ENCODE measurements around the gene KCNMA1.
A peak's percentile ranks its signal among the peaks of the same experiment; 100 is the strongest.

KCNMA1 gene

GRCh38 chr10:76997631-76998030 is 640.0 kb downstream of the KCNMA1 start:
- DNase-seq (ENCODE audit: low read depth): no peak
- no peak for TF ChIP-seq CTCF (IDR thresholded peaks at IDR 0.05; ENCODE audit: control insufficient read depth, extremely low read depth, insufficient read depth)
- no peak overlapping the region for H3K4me3 ChIP-seq (ENCODE audit: low read depth, low read length)

GRCh38 chr10:76995023-76995422 is 642.6 kb downstream of the KCNMA1 start:
- TF ChIP-seq CTCF (IDR thresholded peaks at IDR 0.05; ENCODE audit: control insufficient read depth, extremely low read depth, insufficient read depth): no peak
- no peak for DNase-seq (ENCODE audit: low read depth)
- no peak overlapping the region for H3K4me3 ChIP-seq (ENCODE audit: low read depth, low read length)

DNA sequence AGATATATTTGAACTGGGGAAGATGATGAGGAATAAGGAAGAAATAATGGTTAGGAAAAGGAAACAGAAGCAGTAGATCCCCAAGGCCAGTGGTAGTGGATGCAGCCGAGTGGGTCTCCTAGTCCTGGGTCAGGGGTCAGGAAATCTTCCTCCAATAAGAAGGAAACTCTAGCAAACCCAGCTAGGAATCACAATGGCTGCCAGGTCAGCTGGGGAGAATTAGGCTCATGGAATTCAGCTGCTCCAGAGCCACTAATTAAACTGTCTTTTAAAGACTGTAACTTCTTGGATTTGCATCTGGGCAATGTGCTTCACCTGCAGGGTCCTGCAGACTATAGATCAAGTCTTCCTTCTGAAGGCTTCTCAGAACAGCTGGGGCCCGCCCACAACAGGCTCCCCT is 644.4 kb downstream of the KCNMA1 start:
- H3K4me3 ChIP-seq (ENCODE audit: low read depth, low read length): no peak overlapping the region
- DNase-seq (ENCODE audit: low read depth): no peak
- TF ChIP-seq CTCF (IDR thresholded peaks at IDR 0.05; ENCODE audit: control insufficient read depth, extremely low read depth, insufficient read depth): no peak

DNA sequence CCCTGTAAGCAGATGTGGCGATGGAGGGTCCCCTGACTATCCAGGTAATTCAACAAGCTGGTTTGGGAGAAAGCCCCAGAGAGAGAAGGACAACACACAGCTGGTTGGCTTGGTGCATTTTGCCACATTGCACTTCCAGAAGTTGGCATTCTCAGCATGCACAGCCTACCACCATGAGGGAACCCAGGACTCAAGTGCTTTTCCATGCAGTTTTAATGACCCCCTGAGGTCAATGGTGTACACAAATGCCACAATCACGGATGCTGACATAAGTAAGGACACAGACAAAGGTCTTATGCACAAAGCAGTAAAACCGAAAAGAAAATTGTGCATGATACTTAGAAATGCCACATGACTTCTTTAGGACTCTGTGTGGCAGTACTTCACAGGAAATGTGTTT is 645.1 kb downstream of the KCNMA1 start:
- no peak for TF ChIP-seq CTCF (IDR thresholded peaks at IDR 0.05; ENCODE audit: control insufficient read depth, extremely low read depth, insufficient read depth)
- DNase-seq (ENCODE audit: low read depth): no peak
- H3K4me3 ChIP-seq (ENCODE audit: low read depth, low read length): no peak overlapping the region

DNA sequence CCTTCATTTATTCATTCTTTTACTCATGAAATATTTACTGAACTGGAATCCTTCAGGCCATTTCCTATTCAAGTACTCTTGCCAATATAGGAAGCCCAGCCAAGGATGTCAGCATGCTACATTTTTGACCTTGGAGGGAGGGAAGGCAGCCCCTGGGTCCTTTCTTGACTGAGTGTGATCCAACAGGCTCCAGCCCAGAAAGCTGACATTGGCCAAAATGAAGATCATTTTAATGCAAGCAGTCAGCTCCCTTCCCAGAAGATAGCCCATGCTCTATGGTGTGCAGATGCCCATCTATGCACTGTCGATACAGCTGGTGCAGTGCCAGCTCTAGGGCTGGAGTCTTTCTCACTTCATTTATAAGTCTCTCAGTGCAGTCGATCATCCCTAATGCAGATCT is 646.0 kb downstream of the KCNMA1 start:
- H3K4me3 ChIP-seq (ENCODE audit: low read depth, low read length): no peak overlapping the region
- TF ChIP-seq CTCF (IDR thresholded peaks at IDR 0.05; ENCODE audit: control insufficient read depth, extremely low read depth, insufficient read depth): no peak
- no peak for DNase-seq (ENCODE audit: low read depth)

DNA sequence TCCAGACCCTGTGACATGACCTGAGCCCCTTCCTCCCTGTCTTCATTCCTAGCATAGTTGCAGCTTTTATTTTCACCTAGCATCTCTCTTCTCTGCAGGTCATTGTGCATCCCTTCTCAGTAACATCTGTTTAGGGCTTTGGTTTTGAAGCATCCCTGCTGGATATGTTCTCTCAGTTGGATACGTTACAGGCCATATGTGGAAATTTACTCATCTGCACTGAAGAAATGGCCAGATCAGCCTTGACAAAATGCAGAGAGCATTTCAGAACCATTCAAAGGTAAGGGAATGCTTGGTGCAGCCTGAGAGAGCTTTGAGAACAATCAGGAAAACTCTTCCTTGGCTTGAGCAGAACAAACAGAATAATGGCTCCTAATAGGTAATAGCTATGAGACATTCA is 647.0 kb downstream of the KCNMA1 start:
- no peak overlapping the region for H3K4me3 ChIP-seq (ENCODE audit: low read depth, low read length)
- TF ChIP-seq CTCF (IDR thresholded peaks at IDR 0.05; ENCODE audit: control insufficient read depth, extremely low read depth, insufficient read depth): no peak
- DNase-seq (ENCODE audit: low read depth): no peak

- peak; percentile 61 for DNase-seq (ENCODE audit: low read depth)
- peak; percentile 97 for TF ChIP-seq CTCF (IDR thresholded peaks at IDR 0.05; ENCODE audit: control insufficient read depth, extremely low read depth, insufficient read depth)
Observed at GRCh38 chr10:76984559-76985443, 652.8 kb downstream of the KCNMA1 start.

More at GRCh38 chr10:76984559-76985443, 652.8 kb downstream of the KCNMA1 start:
- H3K4me3 ChIP-seq (ENCODE audit: low read depth, low read length): no peak overlapping the region

Data from LNCaP clone FGC (cell line).